SK-N-SH (cell line): ENCODE results near the gene SYNPO2.

ENCODE experiments used
- CHD2 ChIP-seq: fragments of 150-350 bp; IDR thresholded peaks from 2 replicates; pipeline ENCODE4 v1.6.1; 2018; ENCODE audit warnings: low read length; ENCODE audit not compliant: partially characterized antibody
- CTCF ChIP-seq: fragments of 200-600 bp; sonication (generic); IDR thresholded peaks from 2 replicates; pipeline ENCODE4 v1.6.1; 2017; ENCODE audit warnings: antibody characterized with exemption, mild to moderate bottlenecking, moderate library complexity
- GABPA ChIP-seq: IDR thresholded peaks from 2 replicates; pipeline ENCODE4 v1.4.0; 2012; ENCODE audit warnings: low read depth, mild to moderate bottlenecking
- SMC3 ChIP-seq: IDR thresholded peaks from 2 replicates; pipeline ENCODE4 v1.6.1; 2012; ENCODE audit warnings: low read depth, low read length, improper control_type of control experiment
- TCF12 ChIP-seq: IDR thresholded peaks from 2 replicates; pipeline ENCODE4 v1.4.0; 2012
- TF ChIP-seq, protein P1 (sequence below): IDR thresholded peaks from 2 replicates; pipeline ENCODE4 v1.6.1; 2012; ENCODE audit warnings: mild to moderate bottlenecking, low read depth, low read length, moderate library complexity
- TF ChIP-seq, protein P2 (sequence below): IDR thresholded peaks from 2 replicates; pipeline ENCODE4 v1.4.0; 2012; ENCODE audit warnings: low read depth, borderline replicate concordance

- no peak for TF ChIP-seq SMC3
- no peak for TF ChIP-seq CHD2
- TF ChIP-seq, protein P1, sequence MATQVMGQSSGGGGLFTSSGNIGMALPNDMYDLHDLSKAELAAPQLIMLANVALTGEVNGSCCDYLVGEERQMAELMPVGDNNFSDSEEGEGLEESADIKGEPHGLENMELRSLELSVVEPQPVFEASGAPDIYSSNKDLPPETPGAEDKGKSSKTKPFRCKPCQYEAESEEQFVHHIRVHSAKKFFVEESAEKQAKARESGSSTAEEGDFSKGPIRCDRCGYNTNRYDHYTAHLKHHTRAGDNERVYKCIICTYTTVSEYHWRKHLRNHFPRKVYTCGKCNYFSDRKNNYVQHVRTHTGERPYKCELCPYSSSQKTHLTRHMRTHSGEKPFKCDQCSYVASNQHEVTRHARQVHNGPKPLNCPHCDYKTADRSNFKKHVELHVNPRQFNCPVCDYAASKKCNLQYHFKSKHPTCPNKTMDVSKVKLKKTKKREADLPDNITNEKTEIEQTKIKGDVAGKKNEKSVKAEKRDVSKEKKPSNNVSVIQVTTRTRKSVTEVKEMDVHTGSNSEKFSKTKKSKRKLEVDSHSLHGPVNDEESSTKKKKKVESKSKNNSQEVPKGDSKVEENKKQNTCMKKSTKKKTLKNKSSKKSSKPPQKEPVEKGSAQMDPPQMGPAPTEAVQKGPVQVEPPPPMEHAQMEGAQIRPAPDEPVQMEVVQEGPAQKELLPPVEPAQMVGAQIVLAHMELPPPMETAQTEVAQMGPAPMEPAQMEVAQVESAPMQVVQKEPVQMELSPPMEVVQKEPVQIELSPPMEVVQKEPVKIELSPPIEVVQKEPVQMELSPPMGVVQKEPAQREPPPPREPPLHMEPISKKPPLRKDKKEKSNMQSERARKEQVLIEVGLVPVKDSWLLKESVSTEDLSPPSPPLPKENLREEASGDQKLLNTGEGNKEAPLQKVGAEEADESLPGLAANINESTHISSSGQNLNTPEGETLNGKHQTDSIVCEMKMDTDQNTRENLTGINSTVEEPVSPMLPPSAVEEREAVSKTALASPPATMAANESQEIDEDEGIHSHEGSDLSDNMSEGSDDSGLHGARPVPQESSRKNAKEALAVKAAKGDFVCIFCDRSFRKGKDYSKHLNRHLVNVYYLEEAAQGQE, result no peak
- no peak for TF ChIP-seq CTCF
- TF ChIP-seq TCF12, result no peak
- TF ChIP-seq, protein P2, sequence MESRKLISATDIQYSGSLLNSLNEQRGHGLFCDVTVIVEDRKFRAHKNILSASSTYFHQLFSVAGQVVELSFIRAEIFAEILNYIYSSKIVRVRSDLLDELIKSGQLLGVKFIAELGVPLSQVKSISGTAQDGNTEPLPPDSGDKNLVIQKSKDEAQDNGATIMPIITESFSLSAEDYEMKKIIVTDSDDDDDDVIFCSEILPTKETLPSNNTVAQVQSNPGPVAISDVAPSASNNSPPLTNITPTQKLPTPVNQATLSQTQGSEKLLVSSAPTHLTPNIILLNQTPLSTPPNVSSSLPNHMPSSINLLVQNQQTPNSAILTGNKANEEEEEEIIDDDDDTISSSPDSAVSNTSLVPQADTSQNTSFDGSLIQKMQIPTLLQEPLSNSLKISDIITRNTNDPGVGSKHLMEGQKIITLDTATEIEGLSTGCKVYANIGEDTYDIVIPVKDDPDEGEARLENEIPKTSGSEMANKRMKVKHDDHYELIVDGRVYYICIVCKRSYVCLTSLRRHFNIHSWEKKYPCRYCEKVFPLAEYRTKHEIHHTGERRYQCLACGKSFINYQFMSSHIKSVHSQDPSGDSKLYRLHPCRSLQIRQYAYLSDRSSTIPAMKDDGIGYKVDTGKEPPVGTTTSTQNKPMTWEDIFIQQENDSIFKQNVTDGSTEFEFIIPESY, result no peak
- TF ChIP-seq GABPA, result no peak
Measured at GRCh38 chr4:118983293-118983692, 94.6 kb downstream of the SYNPO2 start.
